ENCODE results near the gene ARL17A.
"Not testable (repeated sequence)": the region's sequence is repeated elsewhere in the genome, so short reads cannot be mapped to it uniquely, and the experiment has no call there.

GRCh38 chr17:46559155-46559554, 20.3 kb downstream of the ARL17A start:
- TF ChIP-seq POLR2A (IDR thresholded peaks at IDR 0.05; ENCODE audit: low read depth); CTCF (IDR thresholded peaks at IDR 0.05); EP300 (IDR thresholded peaks at IDR 0.05); POLR2AphosphoS5 (IDR thresholded peaks at IDR 0.05): not testable (repeated sequence)

All from esophagus muscularis mucosa (tissue), 4 donors.